HG03520 (cell line): Measurements from ENCODE around the gene MAPK7.

ENCODE experiments used
- ATAC-seq: cut with Tn5 transposase; IDR thresholded peaks from one replicate; pipeline ENCODE4 v1.9.1; 2021; ENCODE audit warnings: mild to moderate bottlenecking, moderate library complexity; ENCODE audit not compliant: unreplicated experiment

Gene MAPK7

DNA sequence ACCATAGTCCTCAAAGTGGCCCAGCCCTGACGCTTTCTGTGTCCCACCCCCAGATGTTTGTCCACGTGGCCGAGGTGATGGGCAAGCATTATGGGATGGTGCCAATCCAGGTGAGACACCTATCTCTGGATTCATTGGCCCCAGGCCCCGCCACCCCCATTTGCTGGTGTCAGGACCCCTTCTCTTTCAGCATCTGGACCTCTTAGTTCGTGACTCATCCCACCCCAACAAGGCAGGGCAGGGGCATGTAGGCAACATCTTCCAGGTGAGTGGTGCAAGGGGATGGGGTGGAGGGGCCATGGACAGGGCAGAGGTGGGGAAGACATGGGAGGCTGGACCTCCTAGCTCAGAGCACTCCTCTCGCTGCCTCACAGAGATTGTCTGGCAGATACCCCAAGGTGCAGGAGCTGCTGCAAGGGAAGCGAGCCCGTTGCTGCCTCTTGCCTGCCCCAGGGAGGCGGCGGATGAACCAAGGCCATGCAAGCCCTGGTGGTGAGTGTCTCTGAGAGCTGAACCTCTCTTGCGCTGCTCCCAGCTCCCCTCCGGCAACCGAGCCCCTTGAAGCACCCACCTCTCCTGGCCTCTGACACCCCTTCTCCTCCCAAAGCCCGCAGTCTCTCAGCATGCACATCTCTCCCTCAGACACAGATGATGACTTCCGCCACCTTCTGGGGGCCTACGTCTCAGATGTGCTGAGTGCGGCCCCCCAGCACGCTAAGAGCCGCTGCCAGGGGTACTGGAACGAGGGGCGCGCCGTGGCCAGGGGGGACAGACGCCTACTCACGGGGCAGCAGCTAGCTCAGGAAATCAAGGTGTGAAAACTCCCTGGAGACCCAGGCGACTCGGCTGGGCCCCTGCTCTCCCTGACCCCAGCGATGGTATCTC lies 36.3 kb downstream of the MAPK7 start:
- ATAC-seq: no peak

DNA sequence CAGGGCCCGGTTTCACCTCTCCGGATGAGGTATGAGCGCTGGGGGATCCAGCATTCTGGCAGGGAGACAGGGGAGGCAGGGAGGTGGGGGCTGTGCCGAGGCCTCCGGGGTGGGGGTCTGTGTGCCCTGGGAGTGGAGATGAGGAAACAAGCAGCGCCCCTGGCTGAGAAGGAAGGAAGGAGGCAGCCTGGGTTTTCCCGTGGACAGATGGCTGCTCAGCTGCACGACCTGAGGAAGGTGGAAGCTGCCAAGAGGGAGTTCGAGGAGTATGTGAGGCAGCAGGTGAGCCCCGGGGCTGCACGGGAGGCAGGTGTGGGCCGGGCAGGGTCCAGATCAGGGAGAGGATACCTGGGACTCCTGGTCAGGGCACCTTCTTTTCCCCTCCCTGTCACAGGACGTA lies 37.0 kb downstream of the MAPK7 start:
- ATAC-seq: no peak

DNA sequence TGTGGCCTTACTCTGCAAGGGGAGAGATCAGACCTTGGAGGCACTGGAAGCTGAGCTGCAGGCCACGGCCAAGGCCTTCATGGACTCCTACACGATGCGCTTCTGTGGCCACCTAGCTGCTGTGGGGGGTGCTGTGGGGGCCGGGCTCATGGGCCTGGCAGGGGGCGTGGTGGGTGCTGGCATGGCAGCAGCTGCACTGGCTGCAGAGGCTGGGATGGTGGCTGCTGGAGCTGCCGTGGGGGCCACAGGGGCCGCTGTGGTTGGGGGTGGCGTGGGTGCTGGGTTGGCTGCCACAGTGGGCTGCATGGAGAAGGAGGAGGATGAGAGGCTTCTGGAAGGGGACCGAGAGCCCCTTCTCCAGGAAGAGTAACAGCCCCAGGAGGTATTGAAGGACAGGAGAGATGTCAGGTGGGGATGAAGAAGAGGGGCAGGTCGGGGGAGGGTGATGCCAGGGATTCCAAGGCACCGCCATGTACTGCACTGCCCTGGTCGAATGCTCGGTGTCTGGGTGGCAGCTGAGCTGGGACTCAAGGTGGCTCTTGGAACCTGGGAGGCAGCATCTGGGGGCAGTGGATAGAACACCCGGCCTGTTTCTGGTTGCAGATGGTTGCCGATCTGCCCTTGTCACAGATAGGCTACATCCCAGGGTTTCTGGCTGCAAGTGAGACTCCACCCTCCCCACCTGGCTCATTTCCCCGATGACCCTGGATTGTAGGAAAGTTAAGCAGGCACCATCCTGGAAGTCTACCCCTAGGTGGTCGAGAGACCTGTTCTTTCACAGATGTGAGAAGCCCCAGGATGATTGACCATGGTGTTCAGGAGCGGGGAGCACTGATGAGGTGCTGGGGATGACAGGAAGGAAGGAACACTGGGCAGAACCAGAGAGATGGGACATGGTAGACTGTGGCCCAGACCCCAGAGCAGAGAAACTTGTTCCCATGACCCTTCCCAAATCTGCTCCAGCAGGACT lies 37.8 kb downstream of the MAPK7 start:
- no peak for ATAC-seq

DNA sequence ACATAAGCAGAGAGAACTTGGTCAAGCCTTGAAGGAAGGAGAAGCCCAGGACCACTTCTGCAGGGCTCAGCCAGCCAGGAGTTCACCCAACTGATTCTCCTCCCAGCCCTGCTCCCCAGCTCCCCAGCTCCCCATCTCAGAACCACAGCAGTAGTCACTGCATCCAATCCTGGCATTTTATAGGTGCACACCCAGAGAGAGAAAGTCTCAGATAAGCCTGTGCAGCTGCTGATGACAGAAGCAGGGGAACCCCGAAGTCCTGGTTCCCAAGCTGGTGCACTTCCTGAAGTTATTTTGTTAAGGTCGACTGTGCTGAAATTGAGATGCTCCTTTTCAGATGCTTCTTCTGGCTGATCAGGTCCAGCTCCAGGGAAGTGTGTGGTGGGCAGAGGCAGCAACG lies 39.3 kb downstream of the MAPK7 start:
- no peak for ATAC-seq

DNA sequence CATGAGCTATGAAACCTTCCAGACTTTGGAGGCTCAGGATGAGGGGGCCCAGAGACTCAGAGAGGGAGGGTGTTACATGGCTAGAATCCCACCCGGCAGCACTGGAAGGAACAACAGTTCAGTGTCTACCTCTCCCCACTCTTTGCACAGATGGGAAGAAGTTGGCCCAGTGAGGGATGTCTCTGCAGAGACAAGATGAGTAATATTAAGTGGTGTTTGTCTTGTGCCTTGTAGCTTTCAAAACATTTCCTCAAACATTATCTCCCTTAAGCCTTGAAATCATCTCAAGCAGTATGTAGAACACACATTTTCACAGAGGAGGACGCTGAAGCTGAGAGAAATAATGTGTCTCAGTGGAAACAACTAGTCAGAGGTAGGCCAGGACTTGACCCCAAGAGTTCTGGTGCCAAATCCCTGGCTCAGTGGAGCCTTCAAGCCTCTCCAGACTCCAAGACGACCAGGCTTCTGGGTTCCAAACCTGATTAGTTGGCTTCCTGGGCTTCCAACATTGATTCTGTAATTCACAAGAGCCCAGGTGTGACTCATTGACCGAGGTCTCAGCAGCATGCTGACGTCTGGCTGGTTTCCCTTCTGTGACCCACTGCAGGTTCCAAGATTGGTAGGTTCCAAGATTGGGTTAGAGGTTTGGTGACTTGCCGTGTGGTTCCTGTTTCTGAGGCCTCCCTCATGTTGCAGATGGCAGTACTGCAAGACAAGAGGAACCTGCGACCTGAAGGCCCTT lies 40.1 kb downstream of the MAPK7 start:
- ATAC-seq: no peak

DNA sequence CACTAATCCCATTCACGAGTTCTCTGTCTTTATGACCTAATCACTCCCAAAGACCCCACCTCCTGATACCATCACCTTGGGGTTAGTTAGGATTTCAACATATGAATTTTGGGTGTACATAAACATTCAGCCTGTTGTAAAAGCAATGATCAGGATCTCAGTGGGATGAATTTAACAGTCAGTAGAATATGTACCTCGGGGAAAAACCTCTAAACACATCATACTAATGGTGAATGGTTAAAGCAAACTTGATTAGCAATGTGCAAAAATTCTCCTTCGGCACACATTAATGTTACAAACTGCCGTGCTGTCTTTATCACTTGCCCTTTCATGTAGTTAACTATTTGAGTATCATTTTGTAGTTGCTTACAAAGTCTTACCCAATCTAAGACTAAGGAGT lies 42.9 kb downstream of the MAPK7 start:
- no peak for ATAC-seq

DNA sequence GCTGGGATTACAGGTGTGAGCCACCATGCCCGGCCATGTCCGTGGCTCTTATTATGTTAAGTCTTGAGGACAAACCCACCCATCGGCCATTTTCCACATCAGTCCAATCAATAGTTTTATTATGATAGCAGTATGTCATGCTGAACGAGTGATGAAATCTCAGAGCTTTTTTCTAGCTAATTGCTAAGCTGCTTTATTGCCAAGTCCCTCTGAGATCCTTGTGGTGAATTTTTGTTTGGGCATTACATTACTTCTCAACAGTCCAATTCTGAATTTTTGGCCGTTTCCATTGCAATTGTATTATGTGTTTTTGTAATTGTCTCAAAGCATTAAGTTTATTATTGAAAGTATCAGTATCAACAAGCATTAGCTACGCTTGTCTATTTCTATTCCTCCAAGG lies 43.6 kb downstream of the MAPK7 start:
- no peak for ATAC-seq

DNA sequence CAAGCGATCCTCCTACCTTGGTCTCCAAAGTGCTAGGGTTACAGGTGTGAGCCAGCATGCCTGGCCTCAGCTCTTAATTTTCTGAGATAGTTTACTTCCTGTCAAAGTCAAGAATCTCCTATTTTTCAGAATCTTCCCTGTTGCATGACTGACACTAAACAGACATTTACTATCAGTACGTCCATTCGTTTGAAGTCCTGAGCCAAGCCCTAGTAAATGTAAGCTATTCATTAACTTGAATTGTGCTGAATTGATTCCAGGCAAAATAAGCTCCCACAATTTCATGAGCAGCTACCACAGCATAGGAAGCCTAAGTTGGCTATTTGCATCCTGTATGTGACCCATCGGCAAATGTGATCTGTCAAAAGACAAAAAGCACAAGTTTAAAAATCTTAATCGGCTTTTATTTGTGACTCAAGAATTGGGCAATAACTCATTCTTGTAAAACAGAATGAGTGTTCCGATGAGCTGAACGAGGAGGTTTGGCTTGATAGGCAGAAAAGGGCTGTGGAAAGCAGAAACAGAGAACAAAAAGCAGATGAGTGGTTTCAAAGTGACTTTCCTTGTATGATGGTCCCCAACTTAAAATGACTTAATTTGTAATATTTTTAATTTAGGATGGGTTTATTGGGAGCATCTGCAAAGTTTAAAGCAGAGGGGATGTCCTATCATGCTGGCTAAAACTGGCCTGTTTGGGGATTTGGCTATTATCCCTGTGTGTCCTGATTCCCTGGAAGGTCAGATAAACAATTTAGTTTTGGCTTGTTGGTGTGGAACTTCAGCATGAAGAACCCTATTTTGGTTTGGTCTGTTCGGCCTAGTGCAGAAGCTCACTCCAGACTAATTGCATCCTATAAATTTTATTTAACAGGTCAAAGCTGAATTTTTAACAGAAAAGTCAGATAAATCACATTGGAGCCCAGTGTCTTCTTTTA lies 46.9 kb downstream of the MAPK7 start:
- no peak for ATAC-seq

DNA sequence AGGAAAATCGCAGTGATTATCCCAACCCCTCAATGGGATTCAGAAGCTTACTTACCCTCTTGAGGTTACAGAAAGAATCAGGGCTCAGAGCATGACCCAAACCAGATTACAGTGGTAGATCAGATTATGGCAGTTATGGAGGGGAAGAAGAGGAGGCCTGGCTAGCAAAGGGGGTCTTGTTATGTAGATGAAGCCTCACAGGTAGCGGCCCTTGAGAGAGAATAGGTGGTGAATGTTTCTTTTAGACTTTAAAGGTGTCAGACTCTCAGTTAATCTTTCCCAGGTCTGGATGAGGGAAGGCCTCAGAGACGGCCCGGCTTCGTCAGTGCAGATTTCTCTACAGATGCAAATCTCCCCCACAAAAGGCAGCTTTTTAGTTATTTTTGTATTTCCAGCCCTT lies 48.3 kb downstream of the MAPK7 start:
- ATAC-seq: no peak

DNA sequence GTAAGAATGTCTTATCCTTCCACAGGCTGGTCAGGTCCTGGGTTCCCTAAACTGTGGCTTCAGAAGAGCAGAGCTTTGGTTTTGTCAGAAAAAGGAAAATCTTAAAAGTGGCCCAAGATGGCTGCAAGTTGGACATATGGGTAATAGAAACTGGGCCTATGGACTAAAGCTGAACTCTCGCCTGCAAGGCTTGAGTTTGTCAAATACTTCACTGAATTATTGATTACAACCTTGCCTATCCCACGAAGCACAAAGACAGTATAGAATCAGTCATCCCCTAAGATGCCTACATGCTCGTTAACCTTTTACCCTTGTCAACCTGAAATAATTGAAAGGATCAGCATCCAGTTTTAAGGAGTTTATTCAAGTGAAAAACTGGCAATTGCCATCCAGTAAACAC lies 53.4 kb downstream of the MAPK7 start:
- no peak for ATAC-seq
